GM19193 (cell line): ENCODE measurements around the gene TMEM200A.

Source experiments
- POLR2A ChIP-seq: IDR thresholded peaks from 4 replicates; pipeline ENCODE4 v1.6.1; 2011; ENCODE audit not compliant: insufficient read depth, insufficient read length; ENCODE audit errors: extremely low read depth

Gene TMEM200A

GRCh38 chr6:130395164-130395563 is 29.3 kb downstream of the TMEM200A start:
- TF ChIP-seq POLR2A: no peak

GRCh38 chr6:130396722-130397121 is 30.9 kb downstream of the TMEM200A start:
- no peak for TF ChIP-seq POLR2A

DNA sequence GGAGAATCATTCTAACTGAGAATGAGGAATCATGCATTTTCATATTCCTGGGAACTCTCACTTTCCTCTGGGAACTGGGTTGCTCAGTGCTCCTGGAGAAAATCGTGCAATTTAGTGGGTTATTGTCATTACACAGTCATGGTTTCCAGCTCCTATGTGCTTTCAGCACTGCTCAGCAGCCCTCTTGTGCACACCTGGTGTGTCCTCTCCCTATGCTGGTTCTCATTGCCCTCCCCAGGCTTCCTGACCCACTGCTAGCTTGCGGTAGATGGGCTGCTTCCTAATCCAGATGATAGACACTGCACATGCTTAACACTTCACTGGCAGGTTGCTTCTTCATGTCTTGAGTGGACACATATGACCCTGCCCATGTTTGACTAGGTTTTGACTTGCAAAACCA is 39.7 kb downstream of the TMEM200A start:
- TF ChIP-seq POLR2A: no peak

GRCh38 chr6:130407032-130407431 is 41.2 kb downstream of the TMEM200A start:
- no peak for TF ChIP-seq POLR2A

DNA sequence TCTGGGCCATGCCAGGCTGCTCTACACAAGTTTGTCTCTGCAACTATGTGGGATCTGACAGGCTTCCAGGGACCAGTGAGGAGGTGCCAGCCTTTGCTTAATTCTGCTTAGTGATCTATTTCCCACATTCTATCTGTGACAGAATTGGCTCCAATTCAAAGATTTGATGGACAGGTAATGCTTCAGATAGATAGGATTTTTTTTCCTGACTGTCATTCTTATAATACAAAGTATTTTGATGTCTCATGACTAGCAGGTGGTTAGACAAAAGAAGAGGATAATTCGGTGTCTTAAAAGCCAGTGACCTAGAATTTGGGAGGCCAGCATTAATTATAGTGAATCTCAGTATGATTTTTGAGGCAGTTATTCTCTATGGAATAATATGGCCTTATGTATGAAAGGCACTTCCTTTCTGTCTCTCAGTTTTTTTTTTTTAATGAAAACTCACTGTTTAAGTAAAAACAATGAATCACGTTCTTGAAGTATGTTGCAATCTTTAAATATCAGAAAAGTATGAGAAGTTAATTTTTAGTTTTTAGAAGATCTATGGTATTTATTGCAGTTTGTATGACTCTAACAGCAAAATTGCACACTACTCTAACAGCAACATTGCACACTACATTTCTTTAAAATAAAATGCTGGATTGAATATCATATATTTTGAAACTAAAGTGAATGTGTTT is 43.7 kb downstream of the TMEM200A start:
- TF ChIP-seq POLR2A: no peak

DNA sequence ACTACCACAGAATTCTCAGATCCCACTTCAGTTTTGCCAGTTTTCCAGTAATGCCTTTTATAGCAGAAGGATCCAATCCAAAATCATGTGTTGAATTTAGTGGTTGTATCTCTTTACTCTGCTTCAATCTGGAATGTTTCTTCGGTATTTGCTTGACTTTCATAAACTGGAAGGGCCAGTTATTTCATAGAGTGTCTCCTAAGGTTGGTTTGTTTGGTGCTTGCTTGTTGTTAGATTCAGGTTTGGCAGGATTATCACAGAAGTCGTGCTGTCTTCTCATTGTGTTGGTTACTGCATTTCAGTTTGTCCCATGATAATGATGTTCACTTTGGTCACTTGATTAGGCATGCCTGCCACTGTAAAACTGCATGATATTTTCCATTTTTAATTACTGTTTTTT is 45.7 kb downstream of the TMEM200A start:
- TF ChIP-seq POLR2A: no peak

- no peak for TF ChIP-seq POLR2A
Measured at GRCh38 chr6:130412556-130413290, 46.9 kb downstream of the TMEM200A start.

DNA sequence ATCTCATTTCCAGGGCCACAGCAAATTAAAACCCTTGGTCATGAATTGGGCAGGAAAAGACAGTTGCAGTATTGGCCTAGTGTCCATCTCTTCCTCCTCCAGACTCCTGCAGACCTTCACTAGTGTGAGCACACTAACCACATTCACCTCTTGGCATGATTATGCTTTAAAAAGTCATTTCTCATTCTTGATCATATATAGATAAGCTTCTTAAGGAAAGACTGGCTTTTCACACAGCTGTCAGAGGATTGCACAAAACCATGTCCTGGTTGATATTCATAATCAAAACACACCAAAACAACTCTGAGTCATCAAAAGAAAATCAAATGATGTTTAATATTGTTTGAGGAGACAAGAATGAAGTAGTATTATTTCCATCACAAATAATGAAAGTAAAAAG is 52.1 kb downstream of the TMEM200A start:
- TF ChIP-seq POLR2A: no peak

DNA sequence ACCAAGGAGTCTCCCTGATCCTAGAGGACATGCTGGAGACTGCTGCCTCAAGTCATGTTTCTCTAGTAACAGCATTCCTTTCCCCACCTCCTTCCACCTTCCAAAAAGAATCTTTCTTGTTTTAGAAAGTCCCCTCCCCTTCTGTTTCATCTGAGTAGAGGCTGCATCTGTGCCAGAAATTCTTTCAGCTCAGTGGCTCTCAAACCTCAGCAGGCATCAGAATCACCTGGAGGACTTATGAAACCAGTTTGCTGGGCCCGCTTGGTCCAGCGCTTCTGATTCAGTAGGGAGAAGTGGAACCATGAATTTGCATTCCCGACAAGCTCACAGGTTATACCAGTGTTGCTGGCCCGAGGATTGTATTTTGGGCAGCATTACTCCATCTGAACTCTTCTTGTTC is 55.1 kb downstream of the TMEM200A start:
- TF ChIP-seq POLR2A: no peak

DNA sequence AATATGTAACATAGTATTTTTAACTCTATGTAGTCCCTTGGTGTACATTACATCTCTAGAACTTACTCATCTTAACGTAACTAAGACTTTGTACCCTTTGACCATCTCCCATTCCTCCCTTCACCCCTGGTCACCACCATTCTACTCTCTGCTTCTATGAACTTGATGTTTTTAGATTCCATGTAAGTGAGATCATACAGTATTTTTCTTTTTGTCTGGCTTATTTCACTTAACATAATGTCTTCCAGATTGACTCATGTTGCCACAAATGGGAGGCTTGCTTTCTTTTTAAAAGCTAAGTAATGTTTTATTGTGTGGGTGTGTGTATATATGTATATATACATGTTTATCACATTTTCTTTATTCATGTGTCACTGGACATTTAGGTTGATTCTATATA is 55.8 kb downstream of the TMEM200A start:
- TF ChIP-seq POLR2A: no peak

- no peak for TF ChIP-seq POLR2A
Measured at GRCh38 chr6:130423044-130423443, 57.2 kb downstream of the TMEM200A start.

DNA sequence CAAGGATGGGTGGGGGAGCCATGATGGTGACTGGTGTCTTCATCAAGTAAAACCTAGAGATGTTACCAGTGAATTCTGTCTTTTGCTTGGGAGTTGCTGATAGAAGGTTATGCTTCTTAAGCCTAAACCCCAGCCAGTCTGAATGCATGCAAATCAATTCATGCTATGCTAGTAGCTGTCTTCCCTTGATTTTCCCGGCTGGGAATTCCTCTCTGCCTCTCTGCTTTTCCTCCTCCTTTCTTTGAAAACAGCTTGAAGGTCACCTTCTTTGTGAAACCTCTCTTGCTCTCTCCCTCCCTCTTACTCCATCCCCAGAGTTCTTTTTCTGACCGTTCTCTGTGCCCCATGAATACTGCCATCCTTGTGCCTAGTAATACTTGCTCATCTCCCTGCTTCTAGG is 58.9 kb downstream of the TMEM200A start:
- no peak for TF ChIP-seq POLR2A

DNA sequence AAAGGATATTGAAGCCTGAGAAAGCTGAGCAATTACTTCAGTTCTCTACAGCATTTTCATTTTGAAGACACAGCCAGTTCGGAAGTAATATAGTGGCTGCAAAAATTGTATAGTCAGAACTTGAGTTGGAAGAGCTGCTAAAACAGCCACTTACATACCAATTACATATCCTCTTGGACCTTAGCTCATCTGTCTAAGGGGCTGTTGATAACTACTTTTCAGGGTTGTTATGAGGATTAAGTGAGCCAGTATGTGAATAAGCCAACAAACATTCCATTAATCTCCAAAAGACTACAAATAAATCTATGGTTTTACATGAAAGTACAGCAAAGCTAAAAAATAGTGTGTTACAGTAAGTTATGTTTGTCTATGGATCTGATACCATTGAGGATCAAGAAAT is 59.7 kb downstream of the TMEM200A start:
- TF ChIP-seq POLR2A: no peak

GRCh38 chr6:130426066-130426721 is 60.4 kb downstream of the TMEM200A start:
- no peak for TF ChIP-seq POLR2A

- no peak for TF ChIP-seq POLR2A
Measured at GRCh38 chr6:130431346-130431852, 65.6 kb downstream of the TMEM200A start.

DNA sequence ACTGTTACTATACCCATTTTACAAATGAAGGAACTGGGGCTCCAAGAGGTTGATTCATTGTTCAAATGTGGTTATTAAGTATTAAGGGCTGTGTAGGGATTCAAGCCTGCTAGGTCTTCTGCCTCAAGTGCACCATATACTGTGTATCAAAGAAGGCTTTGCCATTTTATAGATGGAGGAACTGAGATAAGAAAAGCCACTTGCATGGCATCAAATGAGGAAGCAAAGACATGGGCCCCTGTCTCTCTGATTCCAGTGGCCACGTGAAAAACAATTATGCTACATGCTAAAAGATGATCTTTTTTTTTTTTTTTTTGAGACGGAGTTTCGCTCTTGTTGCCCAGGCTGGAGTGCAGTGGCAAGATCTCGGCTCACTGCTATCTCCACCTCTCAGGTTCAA is 67.0 kb downstream of the TMEM200A start:
- no peak for TF ChIP-seq POLR2A
